ENCODE results near the gene MAP2K7.

Gene MAP2K7

GRCh38 chr19:7914598-7915045 is 10.9 kb downstream of the MAP2K7 start, which contains the start of gene TGFBR3L:
TSS of gene TGFBR3L (plus strand) at chr19:7914830.
- no peak within 1 kb of the TSS for H3K27ac ChIP-seq (replicated peaks)
- TF ChIP-seq GABPA (IDR thresholded peaks at IDR 0.05; ENCODE audit: low read depth) (no peak), REST (IDR thresholded peaks at IDR 0.05; ENCODE audit: insufficient replicate concordance, low read depth) (no peak), CTCF (IDR thresholded peaks at IDR 0.05; ENCODE audit: insufficient read depth, low read length) (no peak), SPI1 (IDR thresholded peaks at IDR 0.05; ENCODE audit: borderline replicate concordance, low read depth) (no peak), POLR2AphosphoS5 (IDR thresholded peaks at IDR 0.05; ENCODE audit: low read depth) (no peak; the same call in 1 of the 2 replicates)
- H3K4me3 ChIP-seq (replicated peaks; ENCODE audit: insufficient read depth, low read length), result no peak within 1 kb of the TSS
- peaks cover 3% of the 10 kb centered on the region for H3K27me3 ChIP-seq (ENCODE audit: insufficient read depth, poor library complexity, severe bottlenecking)
- DNase-seq (ENCODE audit: low read depth in 1 of 2, low spot score in 1 of 2), result no peak

GRCh38 chr19:7915250-7916102 is 11.8 kb downstream of the MAP2K7 start:
- peaks cover 3% of the 10 kb centered on the region for H3K27me3 ChIP-seq (ENCODE audit: insufficient read depth, poor library complexity, severe bottlenecking)
- no peak overlapping the region for H3K27ac ChIP-seq (replicated peaks)
- no peak for TF ChIP-seq CTCF (IDR thresholded peaks at IDR 0.05; ENCODE audit: insufficient read depth, low read length)
- TF ChIP-seq REST (IDR thresholded peaks at IDR 0.05; ENCODE audit: insufficient replicate concordance, low read depth), result no peak
- no peak for TF ChIP-seq GABPA (IDR thresholded peaks at IDR 0.05; ENCODE audit: low read depth)
- no peak for TF ChIP-seq POLR2AphosphoS5 (IDR thresholded peaks at IDR 0.05; ENCODE audit: low read depth)
- no peak for TF ChIP-seq SPI1 (IDR thresholded peaks at IDR 0.05; ENCODE audit: borderline replicate concordance, low read depth)
- H3K4me3 ChIP-seq (replicated peaks; ENCODE audit: insufficient read depth, low read length), result peak overlapping the region; percentile 44
- no peak for DNase-seq (ENCODE audit: low read depth in 1 of 2, low spot score in 1 of 2)

GRCh38 chr19:7916103-7916954 is 12.7 kb downstream of the MAP2K7 start:
- Histone ChIP-seq H3K27ac (replicated peaks) (no peak overlapping the region; the same call in 1 of the 2 replicates), H3K4me3 (replicated peaks; ENCODE audit: insufficient read depth, low read length) (peak overlapping the region; percentile 44), H3K27me3 (ENCODE audit: insufficient read depth, poor library complexity, severe bottlenecking) (peaks cover 3% of the 10 kb centered on the region)
- TF ChIP-seq CTCF (IDR thresholded peaks at IDR 0.05; ENCODE audit: insufficient read depth, low read length), result no peak
- peak; percentile 64 for TF ChIP-seq GABPA (IDR thresholded peaks at IDR 0.05; ENCODE audit: low read depth)
- TF ChIP-seq POLR2AphosphoS5 (IDR thresholded peaks at IDR 0.05; ENCODE audit: low read depth), result 0 out of 2 replicates have a peak, but pooled peaks have one; percentile 23
- DNase-seq (ENCODE audit: low read depth in 1 of 2, low spot score in 1 of 2), result peak; percentile 59 to 64
